NCI-H2029 treated with DMSO at 0.1 percent for 48 hours (cell line): ENCODE measurements around the gene CRADD.

Experiments used
- DNase-seq: peaks from one replicate; lab custom pipeline; 2025; lab: John Stamatoyannopoulos, UW

CRADD gene

DNA sequence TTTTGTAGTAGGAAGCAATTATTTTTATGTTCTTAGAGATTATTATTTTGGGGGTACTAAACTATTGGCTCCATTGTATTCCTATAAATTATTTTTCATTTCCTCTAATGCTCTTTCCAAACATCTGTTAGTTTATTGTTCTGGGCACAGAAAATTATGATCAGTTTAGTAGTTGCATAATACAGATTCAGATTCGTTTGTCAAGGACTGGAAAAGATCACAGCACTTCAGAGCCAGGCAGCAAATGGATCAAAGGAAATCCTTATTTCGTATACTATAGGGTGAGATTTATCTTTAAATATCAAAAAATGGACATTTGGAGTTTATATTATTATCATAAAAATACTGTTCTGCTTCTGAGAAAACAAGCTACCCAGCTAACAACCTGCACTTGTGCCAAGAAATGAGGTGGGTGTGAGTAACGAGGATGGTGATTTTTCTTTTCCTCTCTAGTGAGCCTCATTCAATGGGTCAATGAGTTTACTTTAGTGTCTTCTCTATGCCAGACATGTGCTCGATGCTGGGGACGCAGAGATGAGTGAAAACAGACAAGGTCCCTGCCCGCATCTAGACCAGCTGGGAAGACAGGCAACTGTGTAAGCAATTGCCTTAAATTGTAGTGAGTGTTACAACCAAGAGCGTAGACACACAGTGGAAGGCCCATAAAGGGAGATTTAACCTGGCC lies 262.6 kb downstream of the CRADD start:
- DNase-seq: no peak

DNA sequence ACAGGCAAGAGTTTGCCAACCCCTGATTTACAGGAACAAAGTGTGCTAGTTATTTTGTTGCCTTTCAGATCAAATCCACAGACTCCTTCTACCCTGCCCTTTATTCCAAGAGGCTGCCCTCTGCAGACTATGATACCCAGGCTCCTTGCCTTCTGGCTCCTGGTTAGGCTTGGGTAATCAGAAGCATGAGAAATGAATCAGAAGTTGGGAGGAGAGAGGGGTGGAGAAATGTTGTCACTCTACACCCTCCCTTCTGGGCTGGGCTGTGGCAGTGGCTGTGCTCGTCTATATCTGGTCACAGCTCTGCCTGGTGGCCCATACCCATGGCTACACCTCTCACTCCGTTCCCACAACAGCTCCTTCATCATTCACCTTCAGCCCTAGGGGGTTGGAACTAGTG lies 266.6 kb downstream of the CRADD start:
- DNase-seq: no peak

DNA sequence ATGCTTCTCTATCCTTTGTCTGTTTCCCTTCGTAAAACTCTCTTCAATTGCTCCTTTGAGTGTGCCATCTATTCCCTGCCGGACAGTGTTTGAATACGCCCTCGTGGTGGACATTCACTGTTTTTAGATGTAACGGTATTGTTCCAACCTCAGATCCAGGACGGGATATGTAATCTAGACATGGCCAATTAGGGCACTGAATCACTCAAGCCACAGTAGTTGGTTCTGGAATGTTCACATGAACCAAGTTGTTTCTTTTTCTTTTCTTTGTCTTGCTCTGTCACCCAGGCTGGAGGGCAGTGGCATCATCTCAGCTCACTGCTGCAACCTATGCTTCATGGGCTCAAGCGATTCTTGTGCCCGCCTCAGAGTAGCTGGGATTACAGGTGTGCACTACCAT lies 267.0 kb downstream of the CRADD start:
- DNase-seq: no peak
